Measurements from ENCODE around the gene PDLIM5. TPM values are rescaled to one million over a fixed set of nuclear protein-coding genes. Genes with fewer than 3 reads are reported as not detected.
"Not testable (repeated sequence)": the region's sequence is repeated elsewhere in the genome, so short reads cannot be mapped to it uniquely, and the experiment has no call there.

Gene PDLIM5
- total RNA-seq, 1 experiment from 2014 or later = 106 TPM

DNA sequence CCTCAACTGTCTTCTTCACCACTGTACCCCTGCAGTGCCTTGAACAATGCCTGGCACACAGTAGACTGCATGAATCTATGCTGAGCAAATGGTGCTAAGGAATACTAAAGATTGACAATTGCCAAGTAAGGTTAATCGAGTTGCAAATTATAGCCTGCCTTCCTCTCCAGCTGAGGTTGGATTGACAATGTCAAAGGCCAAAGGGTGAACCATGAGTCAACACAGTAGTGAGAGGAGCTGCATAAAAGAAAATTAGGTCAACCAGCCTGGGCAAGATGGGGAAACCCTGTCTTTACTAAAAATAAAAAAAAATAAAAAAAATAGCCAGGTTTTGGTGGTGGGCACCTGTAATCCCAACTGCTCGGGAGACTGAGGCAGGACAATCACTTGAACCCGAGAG is 208.9 kb downstream of the PDLIM5 start:
- Mint-ChIP-seq H3K9me3 (ENCODE audit: unreplicated experiment) (no peaks in the 10 kb centered on the region), H3K36me3 (ENCODE audit: insufficient read depth, unreplicated experiment) (peaks cover 46% of the 10 kb centered on the region), H3K4me1 (ENCODE audit: low read depth, unreplicated experiment) (no peaks in the 10 kb centered on the region), H3K27ac (ENCODE audit: unreplicated experiment) (no peak overlapping the region), H3K27me3 (ENCODE audit: insufficient read depth, unreplicated experiment) (no peaks in the 10 kb centered on the region), H3K4me3 (ENCODE audit: unreplicated experiment) (no peak overlapping the region)
- POLR2A ChIA-PET = no interaction called here
- Histone ChIP-seq H3K4me3 (ENCODE audit: low read depth, low read length) (no peak overlapping the region), H3K4me1 (no peaks in the 10 kb centered on the region), H3K27me3 (replicated peaks; ENCODE audit: control insufficient read depth, insufficient read depth, low read length) (no peaks in the 10 kb centered on the region), H3K36me3 (ENCODE audit: control insufficient read depth, insufficient read depth, low read length) (no peaks in the 10 kb centered on the region), H3K9me3 (no peaks in the 10 kb centered on the region)
- TF ChIP-seq, protein P1, sequence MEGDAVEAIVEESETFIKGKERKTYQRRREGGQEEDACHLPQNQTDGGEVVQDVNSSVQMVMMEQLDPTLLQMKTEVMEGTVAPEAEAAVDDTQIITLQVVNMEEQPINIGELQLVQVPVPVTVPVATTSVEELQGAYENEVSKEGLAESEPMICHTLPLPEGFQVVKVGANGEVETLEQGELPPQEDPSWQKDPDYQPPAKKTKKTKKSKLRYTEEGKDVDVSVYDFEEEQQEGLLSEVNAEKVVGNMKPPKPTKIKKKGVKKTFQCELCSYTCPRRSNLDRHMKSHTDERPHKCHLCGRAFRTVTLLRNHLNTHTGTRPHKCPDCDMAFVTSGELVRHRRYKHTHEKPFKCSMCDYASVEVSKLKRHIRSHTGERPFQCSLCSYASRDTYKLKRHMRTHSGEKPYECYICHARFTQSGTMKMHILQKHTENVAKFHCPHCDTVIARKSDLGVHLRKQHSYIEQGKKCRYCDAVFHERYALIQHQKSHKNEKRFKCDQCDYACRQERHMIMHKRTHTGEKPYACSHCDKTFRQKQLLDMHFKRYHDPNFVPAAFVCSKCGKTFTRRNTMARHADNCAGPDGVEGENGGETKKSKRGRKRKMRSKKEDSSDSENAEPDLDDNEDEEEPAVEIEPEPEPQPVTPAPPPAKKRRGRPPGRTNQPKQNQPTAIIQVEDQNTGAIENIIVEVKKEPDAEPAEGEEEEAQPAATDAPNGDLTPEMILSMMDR (IDR thresholded peaks at IDR 0.05; ENCODE audit: insufficient read depth in 1 of 2, low read depth in 1 of 2, low read length in 1 of 2, severe bottlenecking in 1 of 2, unreplicated experiment in 1 of 2) = no peak
- CTCF ChIA-PET = no interaction called here
- DNase-seq = no peak
- intact Hi-C loops (cut with micrococcal nuclease; ENCODE audit: unreplicated experiment) = no loop called here
- BruUV-seq (replicated peaks) = no TSS peak

DNA sequence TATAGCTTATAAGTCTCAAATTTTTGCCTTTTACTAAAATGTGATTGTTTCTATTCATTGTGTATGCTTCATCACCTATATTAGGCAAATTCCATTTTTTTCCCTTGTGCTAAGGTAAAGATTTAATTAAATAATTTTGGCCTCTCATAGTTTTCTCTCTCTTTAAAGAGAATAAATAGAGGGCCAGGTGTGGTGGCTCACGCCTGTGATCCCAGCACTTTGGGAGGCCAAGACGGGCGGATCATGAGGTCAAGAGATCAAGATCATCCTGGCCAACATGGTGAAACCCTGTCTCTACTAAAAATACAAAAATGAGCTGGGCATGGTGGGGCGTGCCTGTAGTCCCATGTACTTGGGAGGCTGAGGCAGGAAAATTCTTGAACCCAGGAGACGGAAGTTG is 213.3 kb downstream of the PDLIM5 start:
- H3K9me3 Mint-ChIP-seq (ENCODE audit: unreplicated experiment); H3K27me3 Mint-ChIP-seq (ENCODE audit: insufficient read depth, unreplicated experiment): not testable (repeated sequence)

DNA sequence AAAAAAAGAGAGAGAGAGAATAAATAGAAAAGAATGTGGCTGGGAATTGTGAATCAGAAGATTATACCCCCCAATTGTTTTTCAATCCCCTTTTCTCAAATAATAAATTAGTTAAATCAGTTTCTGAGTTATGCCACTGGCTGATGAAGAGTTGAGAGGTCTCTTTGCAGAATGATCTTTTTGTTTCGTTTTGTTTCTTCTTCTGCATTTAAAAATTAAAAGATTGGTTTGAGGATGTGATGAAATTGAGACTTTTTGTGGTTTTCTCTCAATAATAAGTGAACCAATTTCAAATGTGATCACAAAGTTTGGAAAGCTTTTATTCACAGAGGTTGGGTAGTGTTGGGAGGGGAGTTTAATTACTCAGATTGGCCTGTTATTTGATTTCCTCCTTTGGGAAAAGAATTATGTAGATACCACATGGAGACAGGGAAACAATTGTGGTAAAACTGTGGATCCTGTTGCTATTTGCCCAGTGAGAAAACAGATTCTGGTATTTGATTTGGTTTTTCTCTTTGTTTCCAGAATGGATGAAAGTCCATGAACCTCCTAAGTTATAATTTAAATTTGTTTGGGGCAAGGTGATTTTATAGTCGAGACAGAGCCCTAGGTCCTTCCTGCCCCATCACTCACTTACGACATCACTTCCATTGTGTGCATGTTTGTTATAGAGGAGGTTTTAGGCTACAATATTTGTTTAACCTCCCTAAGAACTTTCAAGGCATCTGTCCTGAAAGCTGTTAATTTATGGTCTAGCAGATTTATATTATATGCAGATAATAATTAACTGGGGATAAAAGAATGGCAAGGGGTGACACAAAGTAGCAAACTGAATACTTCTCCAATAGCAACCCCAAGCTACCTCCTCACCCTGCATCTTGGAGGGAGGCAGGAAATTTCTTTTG is 214.0 kb downstream of the PDLIM5 start:
- ChIA-PET POLR2A (no interaction called here), CTCF (no interaction called here)
- no peaks in the 10 kb centered on the region for H3K4me1 ChIP-seq
- Mint-ChIP-seq H3K27me3 (ENCODE audit: insufficient read depth, unreplicated experiment) (no peaks in the 10 kb centered on the region), H3K27ac (ENCODE audit: unreplicated experiment) (no peak overlapping the region), H3K4me3 (ENCODE audit: unreplicated experiment) (no peak overlapping the region), H3K36me3 (ENCODE audit: insufficient read depth, unreplicated experiment) (peaks cover 42% of the 10 kb centered on the region), H3K4me1 (ENCODE audit: low read depth, unreplicated experiment) (no peaks in the 10 kb centered on the region), H3K9me3 (ENCODE audit: unreplicated experiment) (no peaks in the 10 kb centered on the region)
- intact Hi-C loops (cut with micrococcal nuclease; ENCODE audit: unreplicated experiment) = no loop called here
- DNase-seq = no peak
- no peaks in the 10 kb centered on the region for H3K27me3 ChIP-seq (replicated peaks; ENCODE audit: control insufficient read depth, insufficient read depth, low read length)
- no peaks in the 10 kb centered on the region for H3K9me3 ChIP-seq
- H3K4me3 ChIP-seq (ENCODE audit: low read depth, low read length) = no peak overlapping the region
- TF ChIP-seq, protein P1 (IDR thresholded peaks at IDR 0.05; ENCODE audit: insufficient read depth in 1 of 2, low read depth in 1 of 2, low read length in 1 of 2, severe bottlenecking in 1 of 2, unreplicated experiment in 1 of 2) = no peak
- BruUV-seq (replicated peaks) = no TSS peak
- no peaks in the 10 kb centered on the region for H3K36me3 ChIP-seq (ENCODE audit: control insufficient read depth, insufficient read depth, low read length)

More for the DNA sequence above, 213.3 kb downstream of the PDLIM5 start:
- H3K4me3 Mint-ChIP-seq (ENCODE audit: unreplicated experiment); CTCF ChIA-PET; H3K4me3 ChIP-seq (ENCODE audit: low read depth, low read length); H3K36me3 ChIP-seq (ENCODE audit: control insufficient read depth, insufficient read depth, low read length); BruUV-seq (replicated peaks); H3K27ac Mint-ChIP-seq (ENCODE audit: unreplicated experiment); H3K4me1 ChIP-seq; DNase-seq; intact Hi-C loops (cut with micrococcal nuclease; ENCODE audit: unreplicated experiment); H3K27me3 ChIP-seq (replicated peaks; ENCODE audit: control insufficient read depth, insufficient read depth, low read length); H3K4me1 Mint-ChIP-seq (ENCODE audit: low read depth, unreplicated experiment); H3K9me3 ChIP-seq; POLR2A ChIA-PET: not testable (repeated sequence)
- H3K36me3 Mint-ChIP-seq (ENCODE audit: insufficient read depth, unreplicated experiment) = peaks cover 46% of the 10 kb centered on the region

All from Caco-2 (cell line).